OCI-LY3 (cell line): Measurements from ENCODE around the gene TRIM39.

ENCODE experiments used
- EZH2phosphoT487 ChIP-seq: fragments of 200-600 bp; shearing (Covaris generic); IDR thresholded peaks from 2 replicates; pipeline ENCODE4 v1.6.1; 2018; ENCODE audit warnings: antibody characterized with exemption, mixed run types, low read depth
- TF ChIP-seq, protein P1 (sequence below): fragments of 200-600, 300-600 bp; sonication (generic); IDR thresholded peaks from 2 replicates; pipeline ENCODE4 v1.5.1; 2014; ENCODE audit warnings: antibody characterized with exemption, low read length, low read depth

DNA sequence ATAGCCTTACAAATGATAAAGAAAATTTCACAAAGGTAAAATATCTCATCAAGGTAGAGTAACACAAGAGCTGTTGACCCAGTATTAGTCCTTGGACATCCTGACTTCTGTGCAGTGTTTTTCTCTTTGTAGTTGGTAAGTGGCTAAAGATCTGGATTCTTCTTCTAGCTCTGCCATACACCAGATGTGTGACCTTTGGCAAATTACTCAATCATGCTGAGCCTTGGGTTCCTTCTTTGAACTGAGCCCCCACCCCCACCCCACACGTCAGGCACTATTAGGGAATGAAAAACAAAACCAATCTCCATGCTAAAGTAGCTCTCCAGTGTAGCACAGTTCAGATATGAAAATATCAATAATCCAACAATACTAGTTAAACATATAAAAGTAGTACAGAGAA, 15.1 kb upstream of the TRIM39 start:
- TF ChIP-seq, protein P1, sequence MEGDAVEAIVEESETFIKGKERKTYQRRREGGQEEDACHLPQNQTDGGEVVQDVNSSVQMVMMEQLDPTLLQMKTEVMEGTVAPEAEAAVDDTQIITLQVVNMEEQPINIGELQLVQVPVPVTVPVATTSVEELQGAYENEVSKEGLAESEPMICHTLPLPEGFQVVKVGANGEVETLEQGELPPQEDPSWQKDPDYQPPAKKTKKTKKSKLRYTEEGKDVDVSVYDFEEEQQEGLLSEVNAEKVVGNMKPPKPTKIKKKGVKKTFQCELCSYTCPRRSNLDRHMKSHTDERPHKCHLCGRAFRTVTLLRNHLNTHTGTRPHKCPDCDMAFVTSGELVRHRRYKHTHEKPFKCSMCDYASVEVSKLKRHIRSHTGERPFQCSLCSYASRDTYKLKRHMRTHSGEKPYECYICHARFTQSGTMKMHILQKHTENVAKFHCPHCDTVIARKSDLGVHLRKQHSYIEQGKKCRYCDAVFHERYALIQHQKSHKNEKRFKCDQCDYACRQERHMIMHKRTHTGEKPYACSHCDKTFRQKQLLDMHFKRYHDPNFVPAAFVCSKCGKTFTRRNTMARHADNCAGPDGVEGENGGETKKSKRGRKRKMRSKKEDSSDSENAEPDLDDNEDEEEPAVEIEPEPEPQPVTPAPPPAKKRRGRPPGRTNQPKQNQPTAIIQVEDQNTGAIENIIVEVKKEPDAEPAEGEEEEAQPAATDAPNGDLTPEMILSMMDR = no peak
- TF ChIP-seq EZH2phosphoT487 = no peak
